Mammary epithelial cell (primary cell): ENCODE measurements around the gene LRRIQ1.
"Not testable (repeated sequence)": the region's sequence is repeated elsewhere in the genome, so short reads cannot be mapped to it uniquely, and the experiment has no call there.

Experiments used
- CTCF ChIP-seq, 2 donors: IDR thresholded peaks in 1 of 2; conservative IDR thresholded peaks in 1 of 2; 2 replicates each; pipeline ENCODE4 v1.5.1; 2011 to 2012; ENCODE audit warnings: inconsistent platforms in 2 of 2, low read length in 2 of 2, mild to moderate bottlenecking in 2 of 2, control low read depth in 1 of 2, low read depth in 1 of 2; ENCODE audit not compliant: insufficient read depth in 1 of 2; ENCODE audit errors: extremely low read depth in 1 of 2
- EZH2 ChIP-seq: IDR thresholded peaks from 2 replicates; pipeline ENCODE4 v1.6.1; 2012; ENCODE audit warnings: low read length, inconsistent platforms, borderline replicate concordance

- not testable (repeated sequence) for TF ChIP-seq CTCF (conservative IDR thresholded peaks at IDR 0.05 in 1 of 2, IDR thresholded peaks at IDR 0.05 in 1 of 2; ENCODE audit: extremely low read depth in 1 of 2, insufficient read depth in 1 of 2, low read depth in 1 of 2, low read length in 2 of 2); EZH2
Observed at GRCh38 chr12:85203809-85204208, 167.7 kb downstream of the LRRIQ1 start.
